Coronary artery (tissue), 2 donors: ENCODE measurements around the gene PAEP.

ENCODE experiments used
- DNase-seq: peaks from one replicate; pipeline ENCODE4 v3.0.0-alpha.2; 2017; ENCODE audit warnings: low spot score
- H3K27ac ChIP-seq, 2 donors: fragments of 200-600 bp; sonication (generic); one replicate each; pipeline ENCODE4 v1.5.1; 2016 to 2019
- H3K4me3 ChIP-seq: fragments of 200-600 bp; sonication (generic); 2 replicates; pipeline ENCODE4 v1.5.1; 2016; ENCODE audit warnings: mild to moderate bottlenecking, moderate library complexity
- CTCF ChIP-seq: fragments of 200-600 bp; sonication (generic); IDR thresholded peaks from one replicate; pipeline ENCODE4 v1.5.1; 2019; ENCODE audit warnings: antibody characterized with exemption

Gene PAEP

GRCh38 chr9:135611142-135611874, 49.8 kb downstream of the PAEP start:
- no peak overlapping the region for H3K27ac ChIP-seq
- no peak for TF ChIP-seq CTCF
- DNase-seq = no peak
- H3K4me3 ChIP-seq = no peak overlapping the region

- Histone ChIP-seq H3K27ac (no peak overlapping the region), H3K4me3 (no peak overlapping the region)
- no peak for TF ChIP-seq CTCF
- no peak for DNase-seq
These were observed 50.3 kb downstream of the PAEP start for GRCh38 chr9:135611875-135612209.

- DNase-seq = no peak
- H3K27ac ChIP-seq = no peak overlapping the region
- TF ChIP-seq CTCF = no peak
- no peak overlapping the region for H3K4me3 ChIP-seq
These were observed 50.9 kb downstream of the PAEP start for GRCh38 chr9:135612437-135612836.

- TF ChIP-seq CTCF = no peak
- no peak for DNase-seq
- H3K27ac ChIP-seq = no peak overlapping the region
- no peak overlapping the region for H3K4me3 ChIP-seq
These were observed 51.7 kb downstream of the PAEP start for GRCh38 chr9:135612981-135613910.

- Histone ChIP-seq H3K27ac (no peak overlapping the region), H3K4me3 (no peak overlapping the region)
- TF ChIP-seq CTCF = no peak
- no peak for DNase-seq
These were observed 52.6 kb downstream of the PAEP start for GRCh38 chr9:135613946-135614805.

GRCh38 chr9:135614821-135615665, 53.5 kb downstream of the PAEP start:
- Histone ChIP-seq H3K4me3 (no peak overlapping the region), H3K27ac (no peak overlapping the region)
- DNase-seq = peak; percentile 62
- TF ChIP-seq CTCF = no peak
